GM18907 (cell line): ENCODE measurements around the gene ELAVL1.
"Not testable (repeated sequence)": the region's sequence is repeated elsewhere in the genome, so short reads cannot be mapped to it uniquely, and the experiment has no call there.

Experiments used
- ATAC-seq: cut with Tn5 transposase; IDR thresholded peaks from one replicate; pipeline ENCODE4 v1.9.1; 2021; ENCODE audit warnings: mild to moderate bottlenecking, moderate library complexity; ENCODE audit not compliant: unreplicated experiment

The ELAVL1 gene

GRCh38 chr19:8005534-8006256 is at the start of gene ELAVL1:
Gene ELAVL1 (minus strand): TSS chr19:8005641. CDS start chr19:7991815, 13,826 bp downstream.
- ATAC-seq = peak; percentile 65

GRCh38 chr19:8054169-8054568 is 48.7 kb upstream of the ELAVL1 start:
- ATAC-seq = no peak

- ATAC-seq = no peak
Observed at GRCh38 chr19:8052464-8052859, 47.0 kb upstream of the ELAVL1 start, which contains the start of gene CCL25. Gene CCL25 (plus strand): TSS chr19:8052760. CDS start chr19:8053050, 290 bp downstream.

GRCh38 chr19:8050274-8051096 is 45.0 kb upstream of the ELAVL1 start:
- ATAC-seq = peak; percentile 81

GRCh38 chr19:8046569-8047165 is 41.2 kb upstream of the ELAVL1 start:
- ATAC-seq = no peak

GRCh38 chr19:8045872-8046568 is 40.6 kb upstream of the ELAVL1 start:
- ATAC-seq = no peak

GRCh38 chr19:8044018-8044417 is 38.6 kb upstream of the ELAVL1 start:
- ATAC-seq = no peak

- ATAC-seq = no peak
Observed at GRCh38 chr19:8042900-8043299, 37.5 kb upstream of the ELAVL1 start.

- ATAC-seq = no peak
Observed at GRCh38 chr19:8041531-8041931, 36.1 kb upstream of the ELAVL1 start.

GRCh38 chr19:8039231-8039630 is 33.8 kb upstream of the ELAVL1 start:
- no peak for ATAC-seq

- ATAC-seq = no peak
Observed at GRCh38 chr19:8038815-8039214, 33.4 kb upstream of the ELAVL1 start.

GRCh38 chr19:8036434-8037099 is 31.1 kb upstream of the ELAVL1 start:
- ATAC-seq = no peak

GRCh38 chr19:8034178-8034525 is 28.7 kb upstream of the ELAVL1 start:
- ATAC-seq = no peak

- not testable (repeated sequence) for ATAC-seq
Observed at GRCh38 chr19:8033287-8034177, 28.1 kb upstream of the ELAVL1 start.

GRCh38 chr19:8030960-8031359 is 25.5 kb upstream of the ELAVL1 start:
- ATAC-seq = no peak

GRCh38 chr19:8028951-8029491 is 23.6 kb upstream of the ELAVL1 start:
- no peak for ATAC-seq

- ATAC-seq = no peak
Observed at GRCh38 chr19:8025316-8025715, 19.9 kb upstream of the ELAVL1 start.

- ATAC-seq = not testable (repeated sequence)
Observed at GRCh38 chr19:8024256-8024655, 18.8 kb upstream of the ELAVL1 start.

GRCh38 chr19:8023371-8023770 is 17.9 kb upstream of the ELAVL1 start:
- ATAC-seq = no peak
